ENCODE data around the gene GALNT8.

The GALNT8 gene

DNA sequence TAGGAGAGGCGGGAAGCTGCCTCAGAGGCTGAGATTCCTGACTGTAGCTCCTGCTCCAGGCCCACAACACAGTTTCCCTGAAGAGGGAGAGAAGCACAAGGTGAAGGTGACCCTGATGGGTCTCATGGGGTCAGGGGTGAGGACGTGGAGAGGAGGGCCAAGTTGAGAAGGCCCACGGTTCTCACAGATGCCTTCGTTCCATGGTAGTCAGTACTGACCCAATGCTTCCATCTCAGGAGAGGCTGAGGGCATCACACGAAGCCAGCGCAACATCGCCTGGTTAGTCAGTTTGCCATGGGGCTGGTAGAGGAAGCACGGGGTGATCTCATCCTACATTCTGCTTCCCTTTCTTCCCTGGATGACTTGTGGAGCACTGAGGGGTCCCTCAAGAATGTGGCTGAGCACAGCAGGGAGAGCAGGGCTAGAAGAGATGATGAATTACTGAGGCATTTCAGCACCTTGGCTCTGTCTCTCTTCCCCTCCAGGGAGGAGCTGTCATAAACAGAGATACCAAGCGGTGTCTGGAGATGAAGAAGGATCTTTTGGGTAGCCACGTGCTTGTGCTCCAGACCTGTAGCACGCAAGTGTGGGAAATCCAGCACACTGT, 51.9 kb downstream of the GALNT8 start:
- no peak overlapping the region for H3K4me2 ChIP-seq (ENCODE audit: low read depth, low read length, poor library complexity, severe bottlenecking)
- H3K27ac ChIP-seq (ENCODE audit: low read depth, low read length): no peak overlapping the region
- no peak overlapping the region for H2AFZ ChIP-seq (ENCODE audit: low read depth, low read length, severe bottlenecking)
- TF ChIP-seq, protein P1, sequence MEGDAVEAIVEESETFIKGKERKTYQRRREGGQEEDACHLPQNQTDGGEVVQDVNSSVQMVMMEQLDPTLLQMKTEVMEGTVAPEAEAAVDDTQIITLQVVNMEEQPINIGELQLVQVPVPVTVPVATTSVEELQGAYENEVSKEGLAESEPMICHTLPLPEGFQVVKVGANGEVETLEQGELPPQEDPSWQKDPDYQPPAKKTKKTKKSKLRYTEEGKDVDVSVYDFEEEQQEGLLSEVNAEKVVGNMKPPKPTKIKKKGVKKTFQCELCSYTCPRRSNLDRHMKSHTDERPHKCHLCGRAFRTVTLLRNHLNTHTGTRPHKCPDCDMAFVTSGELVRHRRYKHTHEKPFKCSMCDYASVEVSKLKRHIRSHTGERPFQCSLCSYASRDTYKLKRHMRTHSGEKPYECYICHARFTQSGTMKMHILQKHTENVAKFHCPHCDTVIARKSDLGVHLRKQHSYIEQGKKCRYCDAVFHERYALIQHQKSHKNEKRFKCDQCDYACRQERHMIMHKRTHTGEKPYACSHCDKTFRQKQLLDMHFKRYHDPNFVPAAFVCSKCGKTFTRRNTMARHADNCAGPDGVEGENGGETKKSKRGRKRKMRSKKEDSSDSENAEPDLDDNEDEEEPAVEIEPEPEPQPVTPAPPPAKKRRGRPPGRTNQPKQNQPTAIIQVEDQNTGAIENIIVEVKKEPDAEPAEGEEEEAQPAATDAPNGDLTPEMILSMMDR (IDR thresholded peaks at IDR 0.05; ENCODE audit: insufficient read depth, low read length, poor library complexity, severe bottlenecking): no peak
- no peak for TF ChIP-seq EZH2phosphoT487 (conservative IDR thresholded peaks at IDR 0.05; ENCODE audit: low read length)
- H3K4me3 ChIP-seq (ENCODE audit: insufficient read depth, low read length, poor library complexity, severe bottlenecking): no peak overlapping the region
- no peaks in the 10 kb centered on the region for H3K9me3 ChIP-seq (ENCODE audit: insufficient read depth, low read length)
- H3K27me3 ChIP-seq (ENCODE audit: low read length): no peaks in the 10 kb centered on the region
- no peaks in the 10 kb centered on the region for H4K20me1 ChIP-seq (ENCODE audit: low read depth, low read length)
- H3F3A ChIP-seq (ENCODE audit: insufficient read depth): no peaks in the 10 kb centered on the region
- no peaks in the 10 kb centered on the region for H3K36me3 ChIP-seq (ENCODE audit: low read length)
- H3K9ac ChIP-seq (ENCODE audit: low read length): no peak overlapping the region
- no peaks in the 10 kb centered on the region for H3K9me2 ChIP-seq (replicated peaks; ENCODE audit: insufficient read depth, low read length)
- H3K79me2 ChIP-seq (ENCODE audit: insufficient read depth, low read length): no peaks in the 10 kb centered on the region

DNA sequence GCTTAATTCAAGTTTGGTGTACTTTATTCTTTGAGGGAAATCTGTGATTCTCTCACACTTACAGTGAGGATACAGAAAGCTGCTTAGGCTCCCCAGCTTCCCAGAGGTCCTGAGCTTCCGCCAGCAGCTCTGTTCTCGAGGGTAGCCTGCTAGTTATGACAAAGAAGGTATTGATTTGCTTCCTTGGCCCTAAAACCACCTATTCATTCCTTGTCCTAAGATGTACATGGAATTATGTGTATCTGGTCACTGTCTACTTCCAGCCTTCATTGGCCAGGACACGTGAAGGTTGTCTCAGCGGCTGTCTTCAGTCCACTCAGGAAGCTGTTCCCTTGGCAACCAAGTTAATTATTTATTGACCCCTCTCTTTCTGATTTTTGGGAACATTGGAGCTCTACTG, 55.7 kb downstream of the GALNT8 start:
- no peaks in the 10 kb centered on the region for H3F3A ChIP-seq (ENCODE audit: insufficient read depth)
- no peak for TF ChIP-seq EZH2phosphoT487 (conservative IDR thresholded peaks at IDR 0.05; ENCODE audit: low read length)
- TF ChIP-seq, protein P1 (IDR thresholded peaks at IDR 0.05; ENCODE audit: insufficient read depth, low read length, poor library complexity, severe bottlenecking): no peak
- H3K4me3 ChIP-seq (ENCODE audit: insufficient read depth, low read length, poor library complexity, severe bottlenecking): no peak overlapping the region
- no peaks in the 10 kb centered on the region for H3K27me3 ChIP-seq (ENCODE audit: low read length)
- H3K9ac ChIP-seq (ENCODE audit: low read length): no peak overlapping the region
- H3K36me3 ChIP-seq (ENCODE audit: low read length): no peaks in the 10 kb centered on the region
- H3K79me2 ChIP-seq (ENCODE audit: insufficient read depth, low read length): no peaks in the 10 kb centered on the region
- H2AFZ ChIP-seq (ENCODE audit: low read depth, low read length, severe bottlenecking): no peak overlapping the region
- H4K20me1 ChIP-seq (ENCODE audit: low read depth, low read length): no peaks in the 10 kb centered on the region
- H3K4me2 ChIP-seq (ENCODE audit: low read depth, low read length, poor library complexity, severe bottlenecking): no peak overlapping the region
- no peak overlapping the region for H3K27ac ChIP-seq (ENCODE audit: low read depth, low read length)
- no peaks in the 10 kb centered on the region for H3K9me2 ChIP-seq (replicated peaks; ENCODE audit: insufficient read depth, low read length)
- no peaks in the 10 kb centered on the region for H3K9me3 ChIP-seq (ENCODE audit: insufficient read depth, low read length)

DNA sequence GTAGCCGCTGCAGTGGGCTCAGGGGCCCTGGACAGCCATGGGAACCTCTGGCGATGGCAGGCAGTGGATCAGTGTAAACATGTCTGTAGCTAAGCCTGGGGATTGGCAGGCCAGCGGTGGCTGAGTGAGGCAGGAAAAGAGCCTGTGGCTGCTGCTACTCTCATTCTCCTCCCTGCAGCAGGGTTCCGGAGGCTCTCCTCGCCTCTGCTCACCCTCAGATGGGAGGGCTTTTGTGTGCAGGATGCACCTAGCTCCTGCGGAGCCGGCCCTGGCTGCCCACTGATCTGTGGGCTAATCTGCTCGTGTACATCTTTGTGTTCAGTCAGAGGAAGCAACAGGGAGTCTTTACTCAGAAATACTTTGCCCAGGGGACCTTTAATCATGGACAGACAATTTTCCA, 59.5 kb downstream of the GALNT8 start:
- no peaks in the 10 kb centered on the region; the same call in 1 of the 2 replicates for H3K9me3 ChIP-seq (ENCODE audit: insufficient read depth, low read length)
- TF ChIP-seq, protein P1 (IDR thresholded peaks at IDR 0.05; ENCODE audit: insufficient read depth, low read length, poor library complexity, severe bottlenecking): no peak
- no peak for TF ChIP-seq EZH2phosphoT487 (conservative IDR thresholded peaks at IDR 0.05; ENCODE audit: low read length)
- H3K79me2 ChIP-seq (ENCODE audit: insufficient read depth, low read length): no peaks in the 10 kb centered on the region
- H3K36me3 ChIP-seq (ENCODE audit: low read length): no peaks in the 10 kb centered on the region
- H3K27me3 ChIP-seq (ENCODE audit: low read length): no peaks in the 10 kb centered on the region
- H3K9me2 ChIP-seq (replicated peaks; ENCODE audit: insufficient read depth, low read length): no peaks in the 10 kb centered on the region
- no peak overlapping the region for H3K4me2 ChIP-seq (ENCODE audit: low read depth, low read length, poor library complexity, severe bottlenecking)
- H3F3A ChIP-seq (ENCODE audit: insufficient read depth): no peaks in the 10 kb centered on the region
- H3K27ac ChIP-seq (ENCODE audit: low read depth, low read length): no peak overlapping the region
- H4K20me1 ChIP-seq (ENCODE audit: low read depth, low read length): no peaks in the 10 kb centered on the region
- H3K9ac ChIP-seq (ENCODE audit: low read length): no peak overlapping the region
- no peak overlapping the region for H3K4me3 ChIP-seq (ENCODE audit: insufficient read depth, low read length, poor library complexity, severe bottlenecking)
- no peak overlapping the region for H2AFZ ChIP-seq (ENCODE audit: low read depth, low read length, severe bottlenecking)

All from SU-DHL-6 (cell line).